AG04449 (cell line): ENCODE data around the gene PPM1L.
A peak's percentile ranks its signal among the peaks of the same experiment; 100 is the strongest.
"Not testable (repeated sequence)": the region's sequence is repeated elsewhere in the genome, so short reads cannot be mapped to it uniquely, and the experiment has no call there.

ENCODE experiments used
- CTCF ChIA-PET: fragments of 350-600 bp; formaldehyde crosslinking; extraction: SDS; loops from one replicate; lab custom pipeline; 2021; ENCODE audit warnings: antibody characterized with exemption; lab: Yijun Ruan, JAX
- POLR2A ChIA-PET: fragments of 400-600, 350-600 bp; formaldehyde crosslinking; extraction: SDS; loops from one replicate; lab custom pipeline; 2020; ENCODE audit warnings: antibody characterized with exemption, inconsistent platforms; lab: Yijun Ruan, JAX
- DNase-seq: peaks from one replicate; pipeline ENCODE4 v3.0.0-alpha.2; 2010; ENCODE audit warnings: low read depth, low spot score
- H3K4me3 ChIP-seq: 2 replicates; pipeline ENCODE4 v1.5.1; 2011; ENCODE audit warnings: low read depth, mild to moderate bottlenecking, control low read depth, low read length
- CTCF ChIP-seq: IDR thresholded peaks from one replicate; pipeline ENCODE4 v1.5.1; 2011; ENCODE audit warnings: mild to moderate bottlenecking, moderate library complexity, low read length, control low read depth, inconsistent platforms; ENCODE audit not compliant: insufficient read depth; ENCODE audit errors: missing control alignments

Gene PPM1L

GRCh38 chr3:161028555-161029153 lies 272.6 kb downstream of the PPM1L start:
- no peak for TF ChIP-seq CTCF
- H3K4me3 ChIP-seq: no peak overlapping the region
- DNase-seq: no peak
- POLR2A ChIA-PET: no interaction called here
- CTCF ChIA-PET: no interaction called here

GRCh38 chr3:161031134-161031533 lies 275.1 kb downstream of the PPM1L start:
- ChIA-PET CTCF (no interaction called here), POLR2A (no interaction called here)
- no peak overlapping the region for H3K4me3 ChIP-seq
- DNase-seq: no peak
- TF ChIP-seq CTCF: no peak

- DNase-seq, CTCF ChIA-PET, H3K4me3 ChIP-seq, POLR2A ChIA-PET: not testable (repeated sequence)
Observed at GRCh38 chr3:161034913-161035550, 279.0 kb downstream of the PPM1L start.

- DNase-seq: peak; percentile 37
- CTCF ChIA-PET: no interaction called here
- no peak for TF ChIP-seq CTCF
- POLR2A ChIA-PET: no interaction called here
- H3K4me3 ChIP-seq: no peak overlapping the region
Observed at GRCh38 chr3:161035711-161036110, 279.7 kb downstream of the PPM1L start.

GRCh38 chr3:161038725-161039124 lies 282.7 kb downstream of the PPM1L start:
- CTCF ChIA-PET: no interaction called here
- POLR2A ChIA-PET: no interaction called here
- no peak for DNase-seq
- H3K4me3 ChIP-seq: no peak overlapping the region
- TF ChIP-seq CTCF: no peak

GRCh38 chr3:161042023-161042501 lies 286.0 kb downstream of the PPM1L start:
- ChIA-PET CTCF (no interaction called here), POLR2A (no interaction called here)
- TF ChIP-seq CTCF: no peak

More at GRCh38 chr3:161042023-161042501, 286.0 kb downstream of the PPM1L start:
- DNase-seq: no peak
- H3K4me3 ChIP-seq: no peak overlapping the region
